HG03135 (cell line): ENCODE data around the gene NUMA1.

Source experiments
- ATAC-seq: cut with Tn5 transposase; IDR thresholded peaks from one replicate; pipeline ENCODE4 v1.9.1; 2021; ENCODE audit warnings: mild to moderate bottlenecking, moderate library complexity; ENCODE audit not compliant: unreplicated experiment

Gene NUMA1

DNA sequence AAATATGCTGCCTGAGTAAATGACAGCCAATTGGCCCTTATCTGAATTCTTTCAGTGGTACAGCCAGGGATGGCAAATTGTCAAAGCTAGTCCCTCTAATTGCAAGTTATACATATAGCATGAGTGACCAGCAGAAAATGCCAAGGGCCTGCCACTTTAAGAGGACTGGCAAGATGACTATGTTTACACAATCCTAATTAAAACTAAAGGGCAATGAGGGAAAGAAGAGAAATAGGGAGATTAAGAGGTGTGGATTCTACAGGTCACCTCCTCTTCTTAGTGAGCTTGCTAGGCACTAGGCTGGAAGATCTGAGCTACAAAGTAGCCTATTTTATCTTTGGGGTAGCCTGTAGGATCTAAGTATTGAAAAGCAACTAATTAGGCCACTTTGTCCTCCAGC lies 13.5 kb downstream of the NUMA1 start:
- no peak for ATAC-seq

DNA sequence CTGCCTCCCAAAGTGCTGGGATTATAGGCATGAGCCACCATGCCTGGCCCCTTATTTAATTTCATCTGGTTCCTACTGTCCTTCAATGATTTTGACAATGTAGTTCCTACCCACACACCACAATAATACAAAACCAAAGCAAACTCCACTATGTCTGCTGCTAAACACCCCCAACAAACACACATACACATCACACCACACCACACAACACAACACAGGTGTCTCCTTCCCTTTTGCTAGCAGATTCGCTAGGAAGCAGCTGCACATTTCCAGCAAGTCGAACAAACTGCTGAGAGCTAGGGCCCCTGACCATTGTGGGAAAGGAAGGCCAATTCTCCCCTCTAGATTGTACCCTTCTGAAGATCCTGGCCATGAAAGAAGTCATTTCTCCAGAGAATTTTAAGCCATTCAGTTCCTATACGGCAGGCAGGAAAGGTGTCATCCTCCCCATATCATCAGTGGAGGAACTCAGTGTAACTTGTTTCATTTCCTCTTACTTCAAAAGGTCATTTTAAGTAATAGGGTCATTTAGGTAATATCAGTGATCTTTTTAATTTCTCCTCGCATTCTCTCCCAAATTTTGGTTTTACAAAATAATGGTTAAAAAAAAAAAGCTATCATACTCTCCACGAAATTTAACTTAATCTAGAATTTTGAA lies 18.5 kb downstream of the NUMA1 start:
- no peak for ATAC-seq

DNA sequence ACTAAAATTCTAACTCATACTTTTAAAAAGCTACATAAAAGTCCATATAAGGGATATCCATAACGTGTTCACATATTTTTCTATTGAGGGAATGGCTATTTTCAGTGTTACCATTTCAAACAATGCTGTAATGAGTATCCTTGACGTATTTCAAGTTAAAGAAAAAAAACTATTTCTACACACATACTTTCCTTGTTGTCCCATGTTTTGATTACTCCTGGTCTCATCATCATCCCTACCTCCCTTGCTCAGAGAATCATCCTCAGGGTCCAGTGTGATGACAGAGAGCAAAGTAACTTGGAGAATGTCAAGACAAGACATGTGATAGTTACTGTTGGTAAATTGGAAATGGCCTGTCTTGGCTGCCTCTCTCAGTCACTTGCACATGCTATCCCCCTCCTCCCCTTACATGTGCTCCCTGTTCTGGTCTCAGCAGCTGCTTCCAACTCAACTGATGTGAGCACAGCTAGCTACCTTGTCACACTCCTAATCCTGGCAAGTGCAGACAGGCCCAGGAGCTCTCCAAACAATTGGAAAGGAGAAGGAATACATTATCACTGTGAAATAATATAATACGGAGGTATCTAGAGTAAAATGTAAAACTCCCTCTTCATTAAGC lies 21.8 kb downstream of the NUMA1 start:
- no peak for ATAC-seq

DNA sequence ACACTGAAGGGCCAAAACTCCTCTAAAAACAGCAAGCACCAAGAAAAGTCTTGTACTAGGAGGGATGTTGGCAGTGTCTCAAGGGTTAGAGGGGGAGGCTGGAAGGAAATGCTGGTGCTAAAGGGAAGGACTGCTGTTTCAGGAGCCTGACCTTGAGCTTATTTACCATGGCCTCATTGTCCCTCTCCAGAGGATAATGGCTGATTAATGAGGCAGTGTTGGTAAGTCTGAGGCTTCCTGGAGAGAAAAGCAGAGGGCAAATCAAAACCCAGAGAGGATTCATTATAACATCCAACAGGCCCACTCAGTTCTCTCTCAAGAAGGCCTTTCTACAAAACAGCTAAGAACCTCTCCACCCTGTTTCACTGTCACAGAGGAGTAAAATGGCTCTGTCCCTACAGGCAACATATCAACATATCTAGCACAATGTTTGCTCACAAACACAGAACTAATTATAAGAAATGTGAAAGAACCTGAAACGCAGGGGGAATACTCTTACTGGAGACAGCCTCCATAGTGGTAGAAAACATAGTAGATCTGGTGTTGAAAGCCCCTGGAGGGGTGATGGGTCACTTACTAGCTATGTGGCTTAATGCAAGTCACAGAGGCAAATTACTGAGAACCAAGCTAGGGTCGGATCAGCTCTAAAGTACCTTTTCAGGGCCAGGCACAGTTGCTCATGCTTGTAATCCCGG lies 31.4 kb downstream of the NUMA1 start:
- ATAC-seq: no peak

DNA sequence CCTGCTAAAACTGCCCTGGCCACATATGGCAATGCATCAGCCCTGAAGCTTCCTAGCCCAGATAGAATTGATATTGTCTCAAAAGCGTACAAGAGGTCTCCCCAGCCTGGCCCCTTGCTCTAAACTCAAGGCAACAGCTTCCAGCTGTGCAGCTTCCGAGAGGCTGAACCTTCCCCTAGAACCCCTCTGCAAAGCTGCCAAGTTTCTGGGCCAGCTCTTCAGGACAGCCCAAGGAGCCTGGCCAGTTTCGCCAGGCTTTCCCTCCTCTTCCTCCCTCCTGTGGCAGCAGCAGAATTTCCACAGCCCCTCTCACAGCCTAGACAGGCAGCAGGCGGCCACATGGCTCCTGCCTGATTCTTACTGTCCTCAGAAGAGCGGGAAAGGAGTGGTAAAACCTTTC lies 34.5 kb downstream of the NUMA1 start:
- ATAC-seq: no peak

DNA sequence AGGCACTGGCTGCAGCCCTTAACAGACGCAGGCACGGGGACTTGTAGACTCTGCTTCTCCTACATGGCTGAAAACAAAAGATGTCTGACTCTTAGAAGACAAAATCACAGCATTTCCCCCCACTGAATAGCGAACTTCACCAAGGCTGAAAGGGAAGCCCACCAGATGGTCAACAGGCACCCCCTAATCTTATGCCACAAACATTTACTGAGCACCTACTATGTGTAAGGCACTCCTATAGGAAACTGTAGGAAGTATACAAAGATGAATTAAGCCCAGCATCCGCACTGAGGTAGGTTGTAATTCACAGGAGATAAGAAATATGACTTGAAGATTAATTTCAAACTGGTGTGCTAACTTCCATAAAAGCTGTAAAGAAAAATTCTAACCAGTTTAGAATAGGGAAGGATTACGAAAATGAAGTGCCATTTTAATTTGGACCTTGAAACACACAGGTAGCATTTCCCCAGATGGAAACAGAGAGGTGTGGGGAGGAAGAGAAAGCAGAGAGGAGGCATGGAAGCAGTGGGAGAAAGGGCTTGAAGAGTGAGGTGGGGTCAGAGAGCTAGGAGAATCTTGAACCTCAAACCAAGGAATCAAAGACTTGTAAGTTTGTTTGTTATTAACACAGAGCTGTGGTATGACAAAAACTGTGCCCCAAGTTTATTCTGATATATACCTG lies 38.1 kb downstream of the NUMA1 start:
- no peak for ATAC-seq

DNA sequence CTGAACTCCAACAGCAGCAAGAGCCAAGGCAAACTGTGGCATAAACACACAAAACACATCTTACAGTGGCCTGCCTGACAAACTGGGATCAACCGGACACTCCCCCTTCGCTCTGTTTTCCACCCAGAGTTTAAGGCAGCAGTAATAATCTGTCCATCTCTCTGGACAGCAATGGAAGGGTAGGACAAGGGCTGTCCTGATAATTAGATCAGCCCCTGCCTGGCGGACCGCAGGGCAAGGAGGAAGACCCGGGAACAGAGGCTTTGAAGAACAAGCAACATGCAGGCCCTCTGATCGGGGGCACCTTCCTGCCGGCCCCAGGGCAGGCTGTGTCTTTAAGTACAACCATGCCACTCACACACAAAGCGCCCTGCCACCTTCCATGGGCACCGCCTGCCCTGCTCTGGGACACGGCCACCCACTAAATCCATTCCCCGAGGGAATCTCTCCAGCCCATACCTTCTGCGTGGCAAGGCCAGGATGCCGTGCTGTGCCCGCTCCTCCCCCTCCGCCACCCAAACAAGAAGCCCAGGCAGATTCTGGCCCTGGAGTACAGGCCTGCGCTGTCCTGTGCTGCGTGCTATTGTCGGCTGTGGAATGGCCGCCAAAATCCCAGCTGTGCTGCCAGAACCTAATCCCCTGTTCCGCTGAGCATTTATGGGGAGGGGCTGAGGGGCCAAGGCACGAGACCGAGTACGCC lies 38.8 kb downstream of the NUMA1 start:
- ATAC-seq: no peak

DNA sequence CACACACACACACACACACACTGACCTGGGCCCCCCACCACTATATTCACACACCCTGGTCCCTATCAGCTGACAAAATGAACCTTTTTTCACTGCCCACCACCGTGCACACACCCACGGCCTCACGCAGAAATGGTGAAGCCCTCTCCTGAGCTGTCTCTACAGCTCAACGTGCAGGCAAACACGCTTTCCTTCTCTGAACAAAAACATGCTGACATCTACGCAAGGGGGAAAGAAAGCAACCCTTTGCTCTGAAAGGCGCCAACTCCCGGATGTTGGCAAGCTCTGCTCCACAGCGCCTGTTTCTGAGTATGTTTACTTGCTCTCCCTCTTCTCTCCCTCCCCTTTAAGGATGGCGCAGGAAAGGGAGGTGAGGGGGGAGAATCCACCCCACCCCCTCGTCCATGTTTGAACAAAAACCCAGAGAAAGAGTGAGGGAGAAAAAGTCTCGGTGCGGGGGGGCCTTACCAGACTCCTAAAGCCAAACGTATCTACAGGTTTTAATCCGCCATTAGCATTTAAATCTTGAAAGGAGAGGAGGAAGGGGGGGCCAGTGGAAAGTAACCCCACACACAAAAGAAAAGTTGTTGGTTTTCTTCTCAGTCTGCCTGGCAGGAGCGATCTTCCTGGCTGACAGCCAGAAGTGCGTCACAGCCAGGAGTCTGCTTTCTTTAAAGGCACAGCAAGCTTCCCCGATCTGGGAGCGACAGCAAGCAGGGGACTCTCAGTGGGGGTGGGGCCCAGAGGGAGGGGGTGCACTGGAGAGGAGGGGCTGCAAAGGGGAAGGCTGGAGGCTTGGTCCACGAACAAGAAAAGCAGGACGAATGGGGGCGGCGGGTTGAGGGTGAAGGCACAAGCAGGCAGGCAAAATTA lies 39.6 kb downstream of the NUMA1 start:
- no peak for ATAC-seq

DNA sequence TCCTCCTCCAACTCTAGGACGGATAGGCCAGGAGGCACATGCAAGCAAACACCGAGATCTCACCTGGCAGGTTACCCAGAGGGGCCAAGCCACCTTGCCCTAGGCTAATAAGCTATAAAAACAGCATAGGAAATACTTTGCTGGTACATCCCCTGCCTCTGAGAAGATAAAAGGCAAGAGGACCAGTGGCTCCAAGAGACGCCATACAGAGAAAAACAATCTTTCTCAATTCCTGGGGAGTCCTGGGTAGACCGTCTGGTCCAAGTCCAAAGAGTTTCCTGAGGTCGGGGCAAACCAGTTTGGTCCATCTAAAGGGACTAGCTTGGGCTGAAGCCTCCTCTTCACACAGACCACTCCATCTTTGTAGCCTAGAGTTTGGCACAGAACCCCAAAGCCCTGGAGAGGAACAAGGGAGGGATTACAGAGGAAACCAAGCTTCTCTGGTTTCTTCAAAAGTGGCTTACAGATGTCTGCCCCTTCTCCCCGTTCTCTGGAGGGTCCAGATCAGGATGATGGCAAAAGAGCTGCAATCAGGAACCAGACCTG lies 40.4 kb downstream of the NUMA1 start:
- no peak for ATAC-seq

DNA sequence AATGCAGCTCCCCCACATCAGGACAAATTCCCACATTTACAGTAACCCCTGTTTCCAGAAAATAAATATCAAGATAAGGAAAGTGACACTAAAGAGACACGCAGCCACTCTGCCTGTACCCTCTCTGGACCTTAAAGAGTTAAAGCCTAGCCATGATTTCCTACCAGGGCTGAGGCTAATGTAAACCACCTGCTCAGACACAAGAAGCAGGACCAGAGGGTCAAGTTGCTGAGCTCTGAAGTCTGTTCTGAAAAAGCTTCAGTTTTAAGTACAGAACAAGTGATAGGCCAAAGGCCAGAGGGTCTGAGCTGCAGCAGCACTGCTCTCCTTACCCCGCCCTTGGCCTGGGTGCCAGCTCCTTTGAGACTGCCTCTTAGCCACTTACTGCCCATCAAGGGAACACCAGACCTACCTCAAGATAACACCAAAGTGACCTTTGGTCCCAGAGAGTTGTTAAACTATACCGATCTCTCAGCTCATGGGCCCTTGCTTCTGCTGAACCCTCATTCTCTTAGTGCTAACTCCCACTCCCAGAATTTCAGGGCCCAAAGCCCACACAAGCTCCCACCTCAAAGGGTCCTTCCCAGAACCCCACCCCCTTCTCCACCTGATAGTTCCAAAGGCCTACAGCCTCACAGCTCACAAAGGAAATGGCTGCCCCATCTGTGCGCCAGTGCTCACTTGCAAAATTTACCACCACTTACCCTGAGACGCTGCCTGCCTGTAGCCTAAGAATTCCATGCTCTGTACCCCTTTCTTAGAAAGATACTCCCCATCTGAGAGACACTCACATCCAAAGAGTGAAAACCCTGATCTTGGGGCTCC lies 41.1 kb downstream of the NUMA1 start:
- no peak for ATAC-seq

DNA sequence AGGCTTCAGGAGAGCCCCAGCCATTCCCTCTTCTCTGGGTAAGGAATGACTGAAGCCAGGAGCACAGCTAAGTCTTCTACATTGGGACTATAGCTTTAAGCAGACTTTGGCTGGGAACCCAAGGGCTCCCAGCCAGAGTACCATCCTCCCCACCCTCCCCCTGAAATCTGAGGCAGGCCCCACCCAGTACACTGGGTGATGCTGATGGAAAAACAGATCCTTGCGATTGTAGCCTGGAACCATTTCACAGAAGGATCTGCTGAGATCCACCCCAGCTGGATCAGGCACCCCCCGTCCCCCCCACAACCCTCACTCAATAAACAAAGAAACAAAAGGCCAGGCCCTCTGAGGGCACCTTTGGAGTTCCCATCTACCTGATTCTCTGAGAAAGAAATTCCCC lies 41.9 kb downstream of the NUMA1 start:
- ATAC-seq: no peak

DNA sequence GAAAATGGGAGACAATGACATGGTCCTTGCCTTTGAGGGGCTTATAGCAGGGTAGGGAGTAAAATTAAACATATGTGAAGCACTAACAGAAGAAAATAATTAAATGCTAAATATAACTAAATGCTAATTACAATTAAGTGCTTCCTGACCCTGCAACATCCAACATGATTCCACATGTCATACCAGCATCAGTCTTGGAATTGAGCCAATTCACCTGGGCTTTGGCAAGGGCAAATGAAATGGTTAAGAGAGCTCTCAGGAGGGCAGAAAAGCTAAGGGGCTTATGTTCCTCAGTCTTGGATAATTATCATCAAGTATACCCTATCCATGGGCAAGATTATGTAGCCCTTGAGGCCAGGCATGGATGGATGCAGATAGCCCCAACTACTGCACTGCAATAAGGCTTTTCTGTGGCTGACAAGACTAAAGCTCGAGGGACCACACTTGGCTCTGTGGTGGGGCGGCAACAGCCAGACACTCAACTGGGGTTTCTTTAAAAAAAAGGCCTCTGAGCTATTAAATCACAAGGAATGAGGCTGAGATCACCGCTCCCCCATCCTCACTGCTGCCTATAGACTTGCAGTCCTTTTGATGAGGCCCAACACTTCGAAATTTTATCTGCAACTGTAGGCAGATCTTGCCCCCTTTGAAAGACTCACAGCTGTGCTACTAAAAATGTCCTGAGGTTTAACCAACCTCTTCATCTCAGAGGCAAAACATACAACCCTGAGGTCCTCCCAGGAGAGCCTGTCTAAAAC lies 42.6 kb downstream of the NUMA1 start:
- ATAC-seq: no peak

DNA sequence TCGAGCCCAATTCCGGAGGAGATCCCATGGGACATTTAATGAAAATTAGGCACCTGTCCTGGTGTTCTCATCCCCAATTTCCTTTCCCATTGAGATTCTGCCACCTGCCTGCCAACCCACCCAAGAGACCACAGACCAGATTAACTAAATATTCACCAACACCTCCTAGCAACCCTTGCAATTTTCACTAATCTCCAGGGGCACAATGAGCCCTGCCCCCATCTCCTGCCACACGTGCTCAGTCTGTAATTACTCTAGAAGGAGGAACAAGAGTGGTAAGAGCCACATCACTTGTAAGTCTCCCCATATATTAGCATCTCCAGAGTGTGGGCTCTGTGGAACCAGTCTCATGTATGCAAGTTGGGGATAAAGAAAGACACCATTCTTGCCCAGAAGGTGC lies 43.7 kb downstream of the NUMA1 start:
- ATAC-seq: no peak

DNA sequence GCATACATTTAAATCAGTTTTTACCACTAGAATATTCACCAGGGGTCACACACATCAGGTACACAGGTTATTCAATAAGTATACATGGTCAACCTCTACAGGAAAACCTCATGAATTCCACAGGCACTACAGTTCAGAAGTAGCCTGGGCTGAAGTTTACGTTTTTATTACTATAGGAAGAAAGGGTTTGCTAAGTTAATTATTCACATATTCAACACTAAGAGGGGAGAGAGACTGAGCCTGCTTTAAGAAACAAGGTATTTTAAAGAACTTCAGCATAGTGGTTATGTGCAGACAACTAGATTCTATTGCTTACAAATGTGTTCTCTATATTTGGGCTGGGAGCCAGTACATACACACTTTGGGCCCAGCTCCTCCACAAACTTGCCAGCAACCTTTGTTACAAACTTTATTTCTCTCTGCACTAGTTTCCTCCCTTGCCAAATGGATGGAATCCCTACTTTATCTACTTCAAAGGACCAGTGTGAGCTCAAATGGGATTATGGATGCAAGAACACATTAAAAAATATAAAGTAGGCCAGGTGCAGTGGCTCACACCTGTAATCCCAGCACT lies 49.8 kb downstream of the NUMA1 start:
- ATAC-seq: no peak

DNA sequence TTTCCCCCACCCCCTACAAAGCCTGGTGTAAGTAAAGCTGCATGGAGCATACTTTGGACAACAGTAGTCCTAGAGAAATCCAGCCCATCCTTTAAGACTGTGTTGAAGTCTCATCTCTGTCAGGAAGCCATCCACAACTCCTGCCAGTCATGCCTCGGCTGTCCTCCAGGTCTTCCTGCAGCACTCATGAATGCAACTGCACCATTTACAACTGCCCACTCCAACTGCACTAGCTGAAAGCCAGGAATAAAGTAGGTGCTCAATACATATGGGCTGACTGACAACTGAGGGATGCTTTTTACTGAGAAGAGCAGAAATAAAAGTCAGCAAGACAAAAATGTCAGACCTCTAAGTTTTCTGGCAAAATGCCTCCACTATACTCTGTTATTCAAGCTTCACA lies 54.3 kb downstream of the NUMA1 start:
- ATAC-seq: no peak

DNA sequence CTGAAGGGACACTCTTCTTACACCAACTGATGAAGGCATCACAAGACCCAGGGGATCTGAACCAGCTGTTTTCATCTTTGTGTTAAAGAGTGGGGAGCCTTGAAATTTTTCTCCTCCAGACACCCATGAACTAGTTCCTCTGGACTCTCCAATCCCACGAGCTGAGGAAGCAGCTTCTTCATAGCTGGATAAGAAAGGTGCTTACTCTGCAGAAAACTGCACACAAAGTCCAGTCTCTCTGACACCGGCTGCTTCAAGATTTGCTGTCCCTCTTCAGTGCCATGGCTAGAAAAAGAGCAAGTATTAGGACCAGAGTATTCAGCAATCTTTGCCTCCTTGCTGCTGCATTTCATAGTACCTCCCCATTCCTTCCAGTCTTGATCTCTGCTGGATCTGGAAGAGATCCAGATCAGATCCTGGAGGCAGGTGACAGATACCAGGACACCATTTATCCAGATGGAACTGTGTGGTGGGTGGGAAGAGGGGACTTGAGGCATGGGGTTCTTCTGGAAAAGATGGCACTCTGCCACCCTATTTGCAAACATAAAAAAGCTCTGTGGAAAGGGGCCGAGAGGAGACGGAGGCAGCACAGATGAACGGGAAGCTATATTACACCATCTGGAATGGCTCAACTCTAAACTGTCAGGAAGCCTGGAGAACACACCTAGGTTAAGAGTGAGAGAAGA lies 56.1 kb downstream of the NUMA1 start:
- no peak for ATAC-seq

DNA sequence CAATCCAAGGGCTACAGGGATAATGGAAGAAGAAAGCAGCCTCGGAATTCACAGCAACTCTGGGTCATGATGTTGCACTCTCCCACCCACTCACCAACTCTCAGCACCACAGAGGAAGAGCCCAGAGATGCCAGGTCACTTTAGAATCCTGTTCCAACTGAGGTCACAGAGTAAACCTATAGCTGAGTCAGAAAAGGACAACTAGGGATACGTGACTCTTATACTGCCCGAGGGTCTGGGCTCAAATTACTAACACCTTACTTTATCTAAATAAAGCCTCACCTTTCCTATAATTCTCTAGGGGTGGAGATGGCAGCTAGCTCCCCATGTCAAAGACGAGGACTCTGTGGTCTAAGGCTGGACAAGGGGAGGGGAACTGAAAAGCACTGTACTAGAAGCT lies 57.0 kb downstream of the NUMA1 start:
- no peak for ATAC-seq

DNA sequence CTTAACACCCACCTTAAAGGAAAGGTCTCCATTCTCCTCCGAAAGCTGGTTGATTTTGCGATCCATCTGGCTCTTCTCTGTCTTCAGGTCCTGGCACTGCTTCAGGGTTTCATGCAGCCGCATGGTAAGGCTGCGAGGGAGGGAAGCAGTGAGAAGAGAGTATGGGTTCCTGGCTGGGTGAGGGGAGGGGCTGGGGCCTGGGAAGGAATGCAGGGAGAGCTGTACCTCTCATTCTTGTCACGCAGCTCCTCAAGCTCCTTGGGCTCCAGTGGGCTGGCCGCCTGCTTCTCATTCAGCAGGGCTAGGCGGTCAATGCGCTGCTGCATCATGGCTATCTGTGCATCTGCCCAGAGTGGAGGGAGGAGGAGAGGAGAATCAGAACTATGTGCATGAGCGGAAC lies 62.2 kb downstream of the NUMA1 start:
- no peak for ATAC-seq
